ENCODE measurements around the gene CPSF4L. TPM values are rescaled to one million over a fixed set of nuclear protein-coding genes. Genes with fewer than 3 reads are reported as not detected.
A peak's percentile ranks its signal among the peaks of the same experiment; 100 is the strongest.

Gene CPSF4L
- total and polyA plus RNA-seq, 2 of the 13 experiments (the other 11 are each of a cell fraction or from before 2014, with no cell fraction given), result 0.73 to 1.6 TPM

DNA sequence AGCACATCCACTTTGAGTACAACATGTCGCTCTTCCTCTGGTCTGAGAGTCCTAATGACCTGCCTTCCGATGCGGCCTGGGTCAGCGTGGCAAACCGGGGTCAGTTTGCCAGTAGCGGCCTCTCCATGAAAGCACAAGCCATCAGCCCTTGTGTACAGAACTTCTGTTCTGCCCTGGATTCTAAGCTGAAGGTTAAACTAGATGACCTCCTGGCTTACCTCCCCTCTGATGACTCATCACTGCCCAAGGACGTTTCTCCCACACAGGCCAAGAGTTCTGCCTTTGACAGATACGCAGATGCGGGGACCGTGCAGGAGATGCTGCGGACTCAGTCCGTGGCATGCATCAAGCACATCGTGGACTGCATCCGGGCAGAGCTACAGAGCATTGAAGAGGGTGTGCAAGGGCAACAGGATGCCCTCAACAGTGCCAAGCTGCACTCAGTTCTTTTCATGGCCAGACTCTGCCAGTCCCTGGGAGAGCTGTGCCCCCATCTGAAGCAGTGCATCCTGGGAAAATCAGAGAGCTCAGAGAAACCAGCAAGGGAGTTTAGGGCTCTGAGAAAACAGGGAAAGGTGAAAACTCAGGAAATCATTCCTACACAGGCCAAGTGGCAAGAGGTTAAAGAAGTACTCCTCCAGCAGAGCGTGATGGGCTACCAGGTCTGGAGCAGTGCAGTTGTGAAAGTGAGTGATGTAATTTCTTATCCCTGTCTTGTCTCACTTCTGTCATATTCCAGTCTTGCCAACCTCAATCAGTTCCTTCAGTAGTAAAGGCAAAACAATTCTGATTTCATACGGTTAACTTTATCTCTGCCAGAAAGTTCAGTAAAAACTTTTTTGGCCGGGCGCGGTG lies 60.2 kb downstream of the CPSF4L start (continued):
- TF ChIP-seq, protein P1, sequence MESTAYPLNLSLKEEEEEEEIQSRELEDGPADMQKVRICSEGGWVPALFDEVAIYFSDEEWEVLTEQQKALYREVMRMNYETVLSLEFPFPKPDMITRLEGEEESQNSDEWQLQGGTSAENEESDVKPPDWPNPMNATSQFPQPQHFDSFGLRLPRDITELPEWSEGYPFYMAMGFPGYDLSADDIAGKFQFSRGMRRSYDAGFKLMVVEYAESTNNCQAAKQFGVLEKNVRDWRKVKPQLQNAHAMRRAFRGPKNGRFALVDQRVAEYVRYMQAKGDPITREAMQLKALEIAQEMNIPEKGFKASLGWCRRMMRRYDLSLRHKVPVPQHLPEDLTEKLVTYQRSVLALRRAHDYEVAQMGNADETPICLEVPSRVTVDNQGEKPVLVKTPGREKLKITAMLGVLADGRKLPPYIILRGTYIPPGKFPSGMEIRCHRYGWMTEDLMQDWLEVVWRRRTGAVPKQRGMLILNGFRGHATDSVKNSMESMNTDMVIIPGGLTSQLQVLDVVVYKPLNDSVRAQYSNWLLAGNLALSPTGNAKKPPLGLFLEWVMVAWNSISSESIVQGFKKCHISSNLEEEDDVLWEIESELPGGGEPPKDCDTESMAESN (CRISPR knock-in tag; conservative IDR thresholded peaks at IDR 0.05), result peak; percentile 82
- peak; percentile 91 for TF ChIP-seq KAT8 (CRISPR knock-in tag; IDR thresholded peaks at IDR 0.05)
- TF ChIP-seq, protein P2, sequence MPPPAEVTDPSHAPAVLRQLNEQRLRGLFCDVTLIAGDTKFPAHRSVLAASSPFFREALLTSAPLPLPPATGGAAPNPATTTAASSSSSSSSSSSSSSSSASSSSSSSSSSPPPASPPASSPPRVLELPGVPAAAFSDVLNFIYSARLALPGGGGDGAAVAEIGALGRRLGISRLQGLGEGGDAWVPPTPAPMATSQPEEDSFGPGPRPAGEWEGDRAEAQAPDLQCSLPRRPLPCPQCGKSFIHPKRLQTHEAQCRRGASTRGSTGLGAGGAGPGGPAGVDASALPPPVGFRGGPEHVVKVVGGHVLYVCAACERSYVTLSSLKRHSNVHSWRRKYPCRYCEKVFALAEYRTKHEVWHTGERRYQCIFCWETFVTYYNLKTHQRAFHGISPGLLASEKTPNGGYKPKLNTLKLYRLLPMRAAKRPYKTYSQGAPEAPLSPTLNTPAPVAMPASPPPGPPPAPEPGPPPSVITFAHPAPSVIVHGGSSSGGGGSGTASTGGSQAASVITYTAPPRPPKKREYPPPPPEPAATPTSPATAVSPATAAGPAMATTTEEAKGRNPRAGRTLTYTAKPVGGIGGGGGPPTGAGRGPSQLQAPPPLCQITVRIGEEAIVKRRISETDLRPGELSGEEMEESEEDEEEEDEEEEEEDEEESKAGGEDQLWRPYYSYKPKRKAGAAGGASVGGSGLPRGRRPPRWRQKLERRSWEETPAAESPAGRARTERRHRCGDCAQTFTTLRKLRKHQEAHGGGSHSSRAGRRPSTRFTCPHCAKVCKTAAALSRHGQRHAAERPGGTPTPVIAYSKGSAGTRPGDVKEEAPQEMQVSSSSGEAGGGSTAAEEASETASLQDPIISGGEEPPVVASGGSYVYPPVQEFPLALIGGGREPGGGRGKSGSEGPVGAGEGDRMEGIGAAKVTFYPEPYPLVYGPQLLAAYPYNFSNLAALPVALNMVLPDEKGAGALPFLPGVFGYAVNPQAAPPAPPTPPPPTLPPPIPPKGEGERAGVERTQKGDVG (CRISPR knock-in tag; IDR thresholded peaks at IDR 0.05; ENCODE audit: borderline replicate concordance), result peak; percentile 92; the same call in 1 of the 2 replicates
- TF ChIP-seq ZNF777 (CRISPR knock-in tag; IDR thresholded peaks at IDR 0.05), result no peak; the same call in 1 of the 2 replicates
- TF ChIP-seq, protein P3, sequence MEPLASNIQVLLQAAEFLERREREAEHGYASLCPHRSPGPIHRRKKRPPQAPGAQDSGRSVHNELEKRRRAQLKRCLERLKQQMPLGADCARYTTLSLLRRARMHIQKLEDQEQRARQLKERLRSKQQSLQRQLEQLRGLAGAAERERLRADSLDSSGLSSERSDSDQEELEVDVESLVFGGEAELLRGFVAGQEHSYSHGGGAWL (CRISPR knock-in tag; IDR thresholded peaks at IDR 0.05), result peak; percentile 32; the same call in 1 of the 2 replicates
- TF ChIP-seq ZNF558 (CRISPR knock-in tag; IDR thresholded peaks at IDR 0.05; ENCODE audit: borderline replicate concordance), result no peak
- no peak for TF ChIP-seq PTBP1 (IDR thresholded peaks at IDR 0.05; ENCODE audit: low read depth, low read length, poor library complexity, severe bottlenecking)
- TF ChIP-seq ZNF792 (CRISPR knock-in tag; IDR thresholded peaks at IDR 0.05), result peak; percentile 90
- TF ChIP-seq ZEB1 (IDR thresholded peaks at IDR 0.05; ENCODE audit: insufficient replicate concordance, low read depth), result peak; percentile 36
- TF ChIP-seq, protein P4, sequence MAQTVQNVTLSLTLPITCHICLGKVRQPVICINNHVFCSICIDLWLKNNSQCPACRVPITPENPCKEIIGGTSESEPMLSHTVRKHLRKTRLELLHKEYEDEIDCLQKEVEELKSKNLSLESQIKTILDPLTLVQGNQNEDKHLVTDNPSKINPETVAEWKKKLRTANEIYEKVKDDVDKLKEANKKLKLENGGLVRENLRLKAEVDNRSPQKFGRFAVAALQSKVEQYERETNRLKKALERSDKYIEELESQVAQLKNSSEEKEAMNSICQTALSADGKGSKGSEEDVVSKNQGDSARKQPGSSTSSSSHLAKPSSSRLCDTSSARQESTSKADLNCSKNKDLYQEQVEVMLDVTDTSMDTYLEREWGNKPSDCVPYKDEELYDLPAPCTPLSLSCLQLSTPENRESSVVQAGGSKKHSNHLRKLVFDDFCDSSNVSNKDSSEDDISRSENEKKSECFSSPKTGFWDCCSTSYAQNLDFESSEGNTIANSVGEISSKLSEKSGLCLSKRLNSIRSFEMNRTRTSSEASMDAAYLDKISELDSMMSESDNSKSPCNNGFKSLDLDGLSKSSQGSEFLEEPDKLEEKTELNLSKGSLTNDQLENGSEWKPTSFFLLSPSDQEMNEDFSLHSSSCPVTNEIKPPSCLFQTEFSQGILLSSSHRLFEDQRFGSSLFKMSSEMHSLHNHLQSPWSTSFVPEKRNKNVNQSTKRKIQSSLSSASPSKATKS (CRISPR knock-in tag; IDR thresholded peaks at IDR 0.05), result no peak
- TF ChIP-seq, protein P5, sequence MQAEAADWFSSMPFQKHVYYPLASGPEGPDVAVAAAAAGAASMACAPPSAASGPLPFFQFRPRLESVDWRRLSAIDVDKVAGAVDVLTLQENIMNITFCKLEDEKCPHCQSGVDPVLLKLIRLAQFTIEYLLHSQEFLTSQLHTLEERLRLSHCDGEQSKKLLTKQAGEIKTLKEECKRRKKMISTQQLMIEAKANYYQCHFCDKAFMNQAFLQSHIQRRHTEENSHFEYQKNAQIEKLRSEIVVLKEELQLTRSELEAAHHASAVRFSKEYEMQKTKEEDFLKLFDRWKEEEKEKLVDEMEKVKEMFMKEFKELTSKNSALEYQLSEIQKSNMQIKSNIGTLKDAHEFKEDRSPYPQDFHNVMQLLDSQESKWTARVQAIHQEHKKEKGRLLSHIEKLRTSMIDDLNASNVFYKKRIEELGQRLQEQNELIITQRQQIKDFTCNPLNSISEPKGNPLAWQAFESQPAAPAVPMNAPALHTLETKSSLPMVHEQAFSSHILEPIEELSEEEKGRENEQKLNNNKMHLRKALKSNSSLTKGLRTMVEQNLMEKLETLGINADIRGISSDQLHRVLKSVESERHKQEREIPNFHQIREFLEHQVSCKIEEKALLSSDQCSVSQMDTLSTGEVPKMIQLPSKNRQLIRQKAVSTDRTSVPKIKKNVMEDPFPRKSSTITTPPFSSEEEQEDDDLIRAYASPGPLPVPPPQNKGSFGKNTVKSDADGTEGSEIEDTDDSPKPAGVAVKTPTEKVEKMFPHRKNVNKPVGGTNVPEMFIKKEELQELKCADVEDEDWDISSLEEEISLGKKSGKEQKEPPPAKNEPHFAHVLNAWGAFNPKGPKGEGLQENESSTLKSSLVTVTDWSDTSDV (CRISPR knock-in tag; IDR thresholded peaks at IDR 0.05), result peak; percentile 92; the same call in 1 of the 2 replicates
- peak; percentile 95 for TF ChIP-seq NR2C2 (CRISPR knock-in tag; IDR thresholded peaks at IDR 0.05; ENCODE audit: borderline replicate concordance)
- TF ChIP-seq, protein P6, sequence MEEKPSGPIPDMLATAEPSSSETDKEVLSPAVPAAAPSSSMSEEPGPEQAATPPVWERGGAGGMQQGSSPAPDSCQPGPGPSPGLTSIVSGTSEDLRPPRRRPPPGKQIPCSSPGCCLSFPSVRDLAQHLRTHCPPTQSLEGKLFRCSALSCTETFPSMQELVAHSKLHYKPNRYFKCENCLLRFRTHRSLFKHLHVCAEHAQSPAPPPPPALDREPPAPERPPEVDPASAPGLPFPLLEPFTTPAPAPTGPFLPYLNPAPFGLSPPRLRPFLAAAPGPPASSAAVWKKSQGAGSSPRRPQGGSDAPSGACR (CRISPR knock-in tag; IDR thresholded peaks at IDR 0.05), result peak; percentile 93; the same call in 1 of the 2 replicates
- TF ChIP-seq, protein P7, sequence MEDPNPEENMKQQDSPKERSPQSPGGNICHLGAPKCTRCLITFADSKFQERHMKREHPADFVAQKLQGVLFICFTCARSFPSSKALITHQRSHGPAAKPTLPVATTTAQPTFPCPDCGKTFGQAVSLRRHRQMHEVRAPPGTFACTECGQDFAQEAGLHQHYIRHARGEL (CRISPR knock-in tag; IDR thresholded peaks at IDR 0.05), result no peak
- TF ChIP-seq ZNF101 (CRISPR knock-in tag; IDR thresholded peaks at IDR 0.05; ENCODE audit: borderline replicate concordance, low read depth), result no peak

Measured in HepG2 (cell line).